ENCODE data around the gene GNAT2.

DNA sequence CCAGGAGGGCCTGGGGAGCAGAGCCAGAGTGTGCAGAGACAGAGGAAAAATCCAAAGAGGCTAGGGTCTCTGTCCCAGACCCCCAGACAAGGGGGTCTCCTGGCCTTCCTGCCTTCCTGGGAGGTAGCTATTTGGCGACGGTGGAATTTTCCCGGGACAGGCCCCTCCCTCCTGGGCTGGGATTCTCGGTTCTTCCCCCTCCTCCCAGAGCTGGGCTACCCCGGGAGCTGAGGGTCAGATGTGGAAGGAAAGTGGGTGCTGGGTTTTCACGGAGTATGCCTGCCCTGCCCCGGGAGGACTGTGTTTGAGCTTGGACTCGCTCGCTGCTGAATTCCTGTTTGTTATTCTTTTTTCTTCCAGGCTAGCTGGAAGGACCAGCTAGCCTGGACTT is 980 bp upstream of the GNAT2 start:
- TF ChIP-seq, protein P1, sequence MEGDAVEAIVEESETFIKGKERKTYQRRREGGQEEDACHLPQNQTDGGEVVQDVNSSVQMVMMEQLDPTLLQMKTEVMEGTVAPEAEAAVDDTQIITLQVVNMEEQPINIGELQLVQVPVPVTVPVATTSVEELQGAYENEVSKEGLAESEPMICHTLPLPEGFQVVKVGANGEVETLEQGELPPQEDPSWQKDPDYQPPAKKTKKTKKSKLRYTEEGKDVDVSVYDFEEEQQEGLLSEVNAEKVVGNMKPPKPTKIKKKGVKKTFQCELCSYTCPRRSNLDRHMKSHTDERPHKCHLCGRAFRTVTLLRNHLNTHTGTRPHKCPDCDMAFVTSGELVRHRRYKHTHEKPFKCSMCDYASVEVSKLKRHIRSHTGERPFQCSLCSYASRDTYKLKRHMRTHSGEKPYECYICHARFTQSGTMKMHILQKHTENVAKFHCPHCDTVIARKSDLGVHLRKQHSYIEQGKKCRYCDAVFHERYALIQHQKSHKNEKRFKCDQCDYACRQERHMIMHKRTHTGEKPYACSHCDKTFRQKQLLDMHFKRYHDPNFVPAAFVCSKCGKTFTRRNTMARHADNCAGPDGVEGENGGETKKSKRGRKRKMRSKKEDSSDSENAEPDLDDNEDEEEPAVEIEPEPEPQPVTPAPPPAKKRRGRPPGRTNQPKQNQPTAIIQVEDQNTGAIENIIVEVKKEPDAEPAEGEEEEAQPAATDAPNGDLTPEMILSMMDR (IDR thresholded peaks at IDR 0.05), result no peak
- no peak for TF ChIP-seq POLR2A (IDR thresholded peaks at IDR 0.05)

Measured in lower leg skin (tissue), 3 donors.